GM12892 (cell line): ENCODE results near the gene STX7. TPM values are rescaled to one million over a fixed set of nuclear protein-coding genes. Genes with fewer than 3 reads are reported as not detected.
"Not testable (repeated sequence)": the region's sequence is repeated elsewhere in the genome, so short reads cannot be mapped to it uniquely, and the experiment has no call there.

Experiments used
- DNase-seq: peaks from one replicate; pipeline ENCODE4 v3.0.0; 2011; ENCODE audit not compliant: insufficient read length
- FAIRE-seq: peaks from 2 replicates; lab custom pipeline; 2011; peaks lifted over from hg19 to GRCh38; lab: Jason Lieb, UNC
- POLR2A ChIP-seq: IDR thresholded peaks from 2 replicates; pipeline ENCODE4 v1.6.1; 2011; ENCODE audit warnings: low read depth, low read length, control low read depth
- POLR2AphosphoS5 ChIP-seq: IDR thresholded peaks from 2 replicates; pipeline ENCODE4 v1.6.1; 2011; ENCODE audit warnings: low read depth, low read length, control low read depth
- TAF1 ChIP-seq: IDR thresholded peaks from 2 replicates; pipeline ENCODE4 v1.6.1; 2011; ENCODE audit warnings: low read depth, mild to moderate bottlenecking, control low read depth, low read length, borderline replicate concordance
- polyA plus RNA-seq: library from polyadenylated mRNA; unstranded; fragments of >200 nt; gene quantifications from one replicate; pipeline ENCODE4 v1.2.1, GENCODE V29; 2012; ENCODE audit warnings: missing spikeins, inconsistent platforms; ENCODE audit not compliant: missing spikeins

The STX7 gene
- 37.8 TPM for polyA plus RNA-seq

- peak; percentile 91 for FAIRE-seq
- DNase-seq = peak; percentile 75
These were observed at the start of gene STX7 for GRCh38 chr6:132512638-132513632. TSS of gene STX7 (minus strand) at chr6:132513116. CDS start at chr6:132503530, 9,586 bp downstream.

GRCh38 chr6:132560087-132560486, 47.2 kb upstream of the STX7 start:
- FAIRE-seq = not testable (repeated sequence)

More at GRCh38 chr6:132512638-132513632, at the start of gene STX7:
- peak; percentile 67 for TF ChIP-seq POLR2A
- no peak for TF ChIP-seq TAF1

GRCh38 chr6:132552372-132552771, 39.5 kb upstream of the STX7 start, which contains the start of gene TAAR8:
TSS of gene TAAR8 (plus strand) at chr6:132552672. CDS start at chr6:132552693, 21 bp downstream.
- DNase-seq = no peak
- no peak for FAIRE-seq
- TF ChIP-seq POLR2A = no peak

More at GRCh38 chr6:132560087-132560486, 47.2 kb upstream of the STX7 start:
- not testable (repeated sequence) for DNase-seq

GRCh38 chr6:132551214-132551613, 38.3 kb upstream of the STX7 start:
- no peak for TF ChIP-seq POLR2A
- TF ChIP-seq TAF1 = no peak
- no peak for TF ChIP-seq POLR2AphosphoS5
- FAIRE-seq = no peak
- no peak for DNase-seq

GRCh38 chr6:132548746-132549463, 36.0 kb upstream of the STX7 start:
- DNase-seq (no peak), FAIRE-seq (no peak)
- TF ChIP-seq POLR2A (no peak), POLR2AphosphoS5 (no peak), TAF1 (no peak)

- FAIRE-seq (no peak), DNase-seq (no peak)
- TF ChIP-seq POLR2A (no peak), TAF1 (no peak), POLR2AphosphoS5 (no peak)
These were observed 31.9 kb upstream of the STX7 start for GRCh38 chr6:132544826-132545225.

- DNase-seq (no peak), FAIRE-seq (no peak)
- TF ChIP-seq TAF1 (no peak), POLR2AphosphoS5 (no peak), POLR2A (no peak)
These were observed 25.1 kb upstream of the STX7 start, which contains the start of gene TAAR9 for GRCh38 chr6:132537977-132538376. TSS of gene TAAR9 (plus strand) at chr6:132538277. CDS start at chr6:132538290, 13 bp downstream.

GRCh38 chr6:132537145-132537544, 24.2 kb upstream of the STX7 start:
- TF ChIP-seq POLR2AphosphoS5 (no peak), TAF1 (no peak), POLR2A (no peak)
- FAIRE-seq = no peak
- no peak for DNase-seq

- FAIRE-seq = not testable (repeated sequence)
These were observed 21.6 kb upstream of the STX7 start for GRCh38 chr6:132534546-132534945.

GRCh38 chr6:132530293-132530974, 17.5 kb upstream of the STX7 start:
- TF ChIP-seq POLR2AphosphoS5 (no peak), TAF1 (no peak), POLR2A (no peak)
- DNase-seq = no peak
- peak; percentile 90 for FAIRE-seq

More at GRCh38 chr6:132534546-132534945, 21.6 kb upstream of the STX7 start:
- DNase-seq = not testable (repeated sequence)

GRCh38 chr6:132527791-132528190, 14.9 kb upstream of the STX7 start:
- FAIRE-seq (no peak), DNase-seq (no peak)
- TF ChIP-seq POLR2AphosphoS5 (no peak), TAF1 (no peak)

- DNase-seq = no peak
- FAIRE-seq = no peak
These were observed 13.5 kb upstream of the STX7 start for GRCh38 chr6:132526461-132526860.

More at GRCh38 chr6:132526461-132526860, 13.5 kb upstream of the STX7 start:
- no peak for TF ChIP-seq POLR2AphosphoS5
- TF ChIP-seq TAF1 = no peak
- TF ChIP-seq POLR2A = no peak
